ENCODE data around the gene KIF3B. TPM values are rescaled to one million over a fixed set of nuclear protein-coding genes. Genes with fewer than 3 reads are reported as not detected.

Gene KIF3B
- total RNA-seq, 1 experiment from 2014 or later, result 21.7 TPM

DNA sequence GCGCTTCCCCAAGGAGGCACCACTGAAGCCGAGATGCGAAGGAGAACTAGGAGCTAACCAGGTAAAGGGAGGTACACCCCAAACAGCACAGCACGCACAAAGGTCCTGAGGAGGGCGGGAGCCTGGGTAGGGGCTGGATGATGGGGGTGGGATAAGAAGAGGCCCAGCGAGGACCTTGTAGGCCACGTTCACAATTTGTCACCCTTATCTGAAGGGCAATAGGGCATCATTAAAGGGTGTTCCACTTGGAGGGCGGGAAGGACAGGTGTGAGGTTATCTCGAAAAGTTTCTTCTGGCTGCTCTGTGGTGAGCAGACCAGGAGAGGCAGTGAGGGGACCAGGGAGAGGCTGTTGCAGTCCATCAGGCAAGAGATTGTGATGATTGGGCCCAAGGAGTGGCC is 44.2 kb upstream of the KIF3B start:
- DNase-seq (ENCODE audit: unreplicated experiment), result no peak
- no TSS peak for BruUV-seq (replicated peaks)
- CTCF ChIA-PET, result interaction anchor here (0.6 to 0.7 kb wide), 2 partner anchors 141 to 773 kb away, joined by 3 read pairs; no protein-coding TSS in a partner anchor
- POLR2A ChIA-PET, result interaction anchor here (0.5 to 1.3 kb wide), 2 partner anchors 23 to 146 kb away, joined by 3 to 7 read pairs; no protein-coding TSS in a partner anchor
- intact Hi-C loops (cut with micrococcal nuclease), result no loop called here
- Mint-ChIP-seq H3K27me3 (ENCODE audit: insufficient read depth, unreplicated experiment) (no peaks in the 10 kb centered on the region), H3K27ac (ENCODE audit: low read depth, unreplicated experiment) (no peak overlapping the region), H3K9me3 (ENCODE audit: unreplicated experiment) (no peaks in the 10 kb centered on the region), H3K4me3 (ENCODE audit: unreplicated experiment) (no peak overlapping the region), H3K4me1 (ENCODE audit: insufficient read depth, unreplicated experiment) (no peaks in the 10 kb centered on the region), H3K36me3 (ENCODE audit: insufficient read depth, unreplicated experiment) (peaks cover 83% of the 10 kb centered on the region)
- TF ChIP-seq, protein P1, sequence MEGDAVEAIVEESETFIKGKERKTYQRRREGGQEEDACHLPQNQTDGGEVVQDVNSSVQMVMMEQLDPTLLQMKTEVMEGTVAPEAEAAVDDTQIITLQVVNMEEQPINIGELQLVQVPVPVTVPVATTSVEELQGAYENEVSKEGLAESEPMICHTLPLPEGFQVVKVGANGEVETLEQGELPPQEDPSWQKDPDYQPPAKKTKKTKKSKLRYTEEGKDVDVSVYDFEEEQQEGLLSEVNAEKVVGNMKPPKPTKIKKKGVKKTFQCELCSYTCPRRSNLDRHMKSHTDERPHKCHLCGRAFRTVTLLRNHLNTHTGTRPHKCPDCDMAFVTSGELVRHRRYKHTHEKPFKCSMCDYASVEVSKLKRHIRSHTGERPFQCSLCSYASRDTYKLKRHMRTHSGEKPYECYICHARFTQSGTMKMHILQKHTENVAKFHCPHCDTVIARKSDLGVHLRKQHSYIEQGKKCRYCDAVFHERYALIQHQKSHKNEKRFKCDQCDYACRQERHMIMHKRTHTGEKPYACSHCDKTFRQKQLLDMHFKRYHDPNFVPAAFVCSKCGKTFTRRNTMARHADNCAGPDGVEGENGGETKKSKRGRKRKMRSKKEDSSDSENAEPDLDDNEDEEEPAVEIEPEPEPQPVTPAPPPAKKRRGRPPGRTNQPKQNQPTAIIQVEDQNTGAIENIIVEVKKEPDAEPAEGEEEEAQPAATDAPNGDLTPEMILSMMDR (IDR thresholded peaks at IDR 0.05; ENCODE audit: unreplicated experiment), result no peak

DNA sequence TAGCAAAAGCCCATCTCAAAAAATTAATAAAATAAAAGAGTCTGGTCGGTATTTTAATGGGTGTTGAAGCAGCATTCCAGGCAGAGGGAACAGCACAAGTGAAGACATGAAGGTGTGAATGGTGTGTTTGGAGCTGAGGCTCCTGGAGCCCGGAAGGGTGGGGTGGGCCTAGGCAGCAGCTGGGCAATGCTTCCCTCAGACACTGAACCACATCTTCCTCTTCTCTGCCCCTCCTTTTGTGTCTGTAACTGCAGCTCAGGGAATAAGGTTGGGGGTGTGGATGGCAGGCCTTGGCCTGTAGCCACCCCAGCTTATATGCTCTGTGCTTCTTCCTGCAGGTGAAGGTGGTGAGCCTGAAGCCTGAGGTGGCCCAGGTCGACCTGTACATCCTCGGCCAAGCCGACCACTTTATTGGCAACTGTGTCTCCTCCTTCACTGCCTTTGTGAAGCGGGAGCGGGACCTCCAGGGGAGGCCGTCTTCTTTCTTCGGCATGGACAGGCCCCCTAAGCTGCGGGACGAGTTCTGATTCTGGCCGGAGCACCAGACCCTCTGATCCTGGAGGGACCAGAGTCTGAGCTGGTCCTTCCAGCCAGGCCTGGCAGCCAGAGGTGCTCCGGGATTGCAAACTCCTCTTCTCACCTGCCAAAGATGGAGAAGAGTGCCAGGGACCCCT is 43.2 kb upstream of the KIF3B start:
- H3K27me3 Mint-ChIP-seq (ENCODE audit: insufficient read depth, unreplicated experiment), result no peaks in the 10 kb centered on the region
- no peaks in the 10 kb centered on the region for H3K9me3 Mint-ChIP-seq (ENCODE audit: unreplicated experiment)
- H3K27ac Mint-ChIP-seq (ENCODE audit: low read depth, unreplicated experiment), result no peak overlapping the region
- BruUV-seq (replicated peaks), result no TSS peak
- TF ChIP-seq, protein P1 (IDR thresholded peaks at IDR 0.05; ENCODE audit: unreplicated experiment), result no peak
- POLR2A ChIA-PET, result no interaction called here
- DNase-seq (ENCODE audit: unreplicated experiment), result no peak
- peaks cover 80% of the 10 kb centered on the region for H3K36me3 Mint-ChIP-seq (ENCODE audit: insufficient read depth, unreplicated experiment)
- H3K4me1 Mint-ChIP-seq (ENCODE audit: insufficient read depth, unreplicated experiment), result no peaks in the 10 kb centered on the region
- intact Hi-C loops (cut with micrococcal nuclease), result no loop called here
- CTCF ChIA-PET, result interaction anchor here (0.5 to 0.6 kb wide), 2 partner anchors 12 to 341 kb away, joined by 3 to 6 read pairs; no protein-coding TSS in a partner anchor
- no peak overlapping the region for H3K4me3 Mint-ChIP-seq (ENCODE audit: unreplicated experiment)

DNA sequence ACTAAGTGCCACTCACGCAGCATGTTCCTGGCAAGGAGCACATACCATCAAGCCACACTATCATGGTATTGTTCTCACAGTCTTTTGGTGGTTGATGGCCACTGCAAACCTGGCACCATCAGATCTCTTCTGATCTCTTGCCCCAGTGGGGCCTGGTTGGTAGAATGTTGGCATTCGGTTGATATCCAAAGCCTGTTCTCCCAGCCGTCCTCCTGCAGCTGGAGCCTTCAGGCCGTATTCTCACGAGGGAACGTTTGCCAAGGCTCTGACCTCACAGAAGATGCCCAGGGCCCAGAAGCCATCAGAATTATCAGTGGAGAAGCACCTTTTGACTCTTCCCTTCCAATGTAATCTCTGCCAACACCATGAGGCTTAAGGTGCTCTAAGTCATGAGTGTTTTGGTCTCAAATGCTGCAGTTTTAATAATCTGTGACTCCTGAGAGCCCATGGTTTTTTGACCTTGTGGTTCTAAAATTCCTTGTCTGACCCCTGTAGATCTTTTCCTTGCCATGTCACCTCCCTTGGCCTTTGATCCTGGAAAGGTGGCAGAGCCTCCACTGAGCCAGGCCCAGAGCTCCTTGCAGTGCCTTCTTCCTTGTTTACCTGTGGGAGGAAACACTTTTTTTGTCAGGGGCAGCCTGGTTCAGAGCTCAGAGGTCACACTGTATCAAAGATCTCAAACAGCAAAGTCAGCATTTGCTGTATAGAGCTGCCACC is 42.0 kb upstream of the KIF3B start:
- no TSS peak for BruUV-seq (replicated peaks)
- TF ChIP-seq, protein P1 (IDR thresholded peaks at IDR 0.05; ENCODE audit: unreplicated experiment), result no peak
- CTCF ChIA-PET, result no interaction called here
- peak overlapping the region; percentile 17 for H3K27ac Mint-ChIP-seq (ENCODE audit: low read depth, unreplicated experiment)
- intact Hi-C loops (cut with micrococcal nuclease), result no loop called here
- H3K4me1 Mint-ChIP-seq (ENCODE audit: insufficient read depth, unreplicated experiment), result no peaks in the 10 kb centered on the region
- peaks cover 69% of the 10 kb centered on the region for H3K36me3 Mint-ChIP-seq (ENCODE audit: insufficient read depth, unreplicated experiment)
- no peaks in the 10 kb centered on the region for H3K27me3 Mint-ChIP-seq (ENCODE audit: insufficient read depth, unreplicated experiment)
- no peaks in the 10 kb centered on the region for H3K9me3 Mint-ChIP-seq (ENCODE audit: unreplicated experiment)
- no peak overlapping the region for H3K4me3 Mint-ChIP-seq (ENCODE audit: unreplicated experiment)
- POLR2A ChIA-PET, result interaction anchor here (0.7 to 1.2 kb wide), 6 partner anchors 9 to 136 kb away, joined by 3 to 5 read pairs (median 3); no protein-coding TSS in a partner anchor
- no peak for DNase-seq (ENCODE audit: unreplicated experiment)

DNA sequence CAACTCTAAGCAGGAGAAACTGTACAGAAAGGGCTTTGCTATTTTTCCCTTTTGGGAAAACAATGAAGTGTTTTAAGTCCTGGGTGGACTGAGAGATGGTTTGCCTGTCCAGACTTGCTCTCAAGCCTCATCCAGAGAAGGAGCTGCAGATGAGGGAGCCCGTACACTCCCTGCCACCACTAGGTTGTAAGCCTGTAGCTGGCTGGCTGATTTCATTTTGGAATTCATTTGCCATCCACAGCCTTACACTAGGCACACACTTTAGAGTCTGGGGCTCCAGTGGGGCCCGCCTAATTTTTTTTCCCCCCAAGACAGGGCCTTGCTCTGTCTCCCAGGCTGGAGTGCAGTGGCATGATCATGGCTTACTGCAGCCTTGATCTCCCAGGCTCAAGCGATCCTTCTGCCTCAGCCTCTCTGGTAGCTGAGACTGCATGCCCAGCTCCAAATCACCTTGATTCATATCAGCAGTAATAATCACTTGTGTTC is 41.4 kb upstream of the KIF3B start:
- ChIA-PET CTCF (interaction anchor here (0.7 to 1.0 kb wide), 2 partner anchors 20 to 67 kb away, joined by 3 read pairs; no protein-coding TSS in a partner anchor), POLR2A (interaction anchor here (0.5 to 1.4 kb wide), 10 partner anchors 9 to 135 kb away, joined by 3 to 5 read pairs (median 3); partner anchors contain the start of gene ASXL1)
- Mint-ChIP-seq H3K36me3 (ENCODE audit: insufficient read depth, unreplicated experiment) (peaks cover 63% of the 10 kb centered on the region), H3K4me1 (ENCODE audit: insufficient read depth, unreplicated experiment) (no peaks in the 10 kb centered on the region), H3K4me3 (ENCODE audit: unreplicated experiment) (no peak overlapping the region), H3K27ac (ENCODE audit: low read depth, unreplicated experiment) (peak overlapping the region; percentile 17), H3K27me3 (ENCODE audit: insufficient read depth, unreplicated experiment) (no peaks in the 10 kb centered on the region), H3K9me3 (ENCODE audit: unreplicated experiment) (no peaks in the 10 kb centered on the region)
- BruUV-seq (replicated peaks), result no TSS peak
- DNase-seq (ENCODE audit: unreplicated experiment), result no peak
- TF ChIP-seq, protein P1 (IDR thresholded peaks at IDR 0.05; ENCODE audit: unreplicated experiment), result no peak
- intact Hi-C loops (cut with micrococcal nuclease), result no loop called here
